Smooth muscle cell (in vitro differentiated cells): ENCODE measurements around the gene GPR65. TPM values are rescaled to one million over a fixed set of nuclear protein-coding genes. Genes with fewer than 3 reads are reported as not detected.

ENCODE experiments used
- DNase-seq: peaks from one replicate; lab custom pipeline; 2025; ENCODE audit not compliant: unreplicated experiment; lab: John Stamatoyannopoulos, UW
- H2AFZ ChIP-seq: fragments of 200-600 bp; sonication (generic); 2 replicates; pipeline ENCODE4 v1.6.0; 2016; ENCODE audit warnings: antibody characterized with exemption, low read depth, mild to moderate bottlenecking
- H3F3A ChIP-seq: fragments of 200-600 bp; sonication (generic); 2 replicates; pipeline ENCODE4 v1.6.0; 2017; ENCODE audit warnings: antibody characterized with exemption, low read depth
- H3K27ac ChIP-seq: fragments of 200-600 bp; sonication (generic); 2 replicates; pipeline ENCODE4 v1.5.1; 2016; ENCODE audit warnings: low read depth, mild to moderate bottlenecking
- H3K27me3 ChIP-seq: fragments of 200-600 bp; sonication (generic); 2 replicates; pipeline ENCODE4 v1.6.1; 2016; ENCODE audit warnings: low read depth, mild to moderate bottlenecking
- H3K36me3 ChIP-seq: fragments of 200-600 bp; sonication (generic); 2 replicates; pipeline ENCODE4 v1.5.1; 2016; ENCODE audit warnings: low read depth
- H3K4me1 ChIP-seq: fragments of 200-600 bp; sonication (generic); 2 replicates; pipeline ENCODE4 v1.5.1; 2016; ENCODE audit warnings: low read depth
- H3K4me2 ChIP-seq: fragments of 200-600 bp; sonication (generic); 2 replicates; pipeline ENCODE4 v1.6.0; 2016; ENCODE audit warnings: mild to moderate bottlenecking
- H3K4me3 ChIP-seq: fragments of 200-600 bp; sonication (generic); 2 replicates; pipeline ENCODE4 v1.5.1; 2016; ENCODE audit warnings: mild to moderate bottlenecking
- H3K79me2 ChIP-seq: fragments of 200-600 bp; sonication (generic); 2 replicates; pipeline ENCODE4 v1.6.0; 2016; ENCODE audit warnings: low read depth, mild to moderate bottlenecking
- H3K9ac ChIP-seq: fragments of 200-600 bp; sonication (generic); 2 replicates; pipeline ENCODE4 v1.6.0; 2016; ENCODE audit warnings: low read depth
- H3K9me3 ChIP-seq: fragments of 200-600 bp; sonication (generic); replicated peaks from 2 replicates; pipeline ENCODE4 v1.5.1; 2016; ENCODE audit warnings: low read depth
- H4K20me1 ChIP-seq: fragments of 200-600 bp; sonication (generic); 2 replicates; pipeline ENCODE4 v1.6.0; 2016; ENCODE audit warnings: low read depth
- WGBS: methylation state at CpG from one replicate; pipeline ENCODE4 v1.1.7; 2016; ENCODE audit warnings: low lambda C conversion rate; 5-methylcytosine and 5-hydroxymethylcytosine counted together
- polyA plus RNA-seq: library from polyadenylated mRNA; unstranded; fragments of >200 nt; fragmentation: Nextera tagmentation; extraction: Ambion mirVana; gene quantifications from 2 replicates; pipeline ENCODE4 v1.2.1, GENCODE V29; 2016
- total RNA-seq: library from RNA; depleted of rRNA; stranded (reverse); fragments of >200 nt; gene quantifications from 2 replicates; pipeline ENCODE4 v1.2.3, GENCODE V29; 2014
- TF ChIP-seq, protein P1 (sequence below): fragments of 200-600 bp; sonication (generic); IDR thresholded peaks from 2 replicates; pipeline ENCODE4 v1.5.1; 2017; ENCODE audit warnings: borderline replicate concordance, mild to moderate bottlenecking, antibody characterized with exemption; ENCODE audit not compliant: insufficient read depth, poor library complexity, severe bottlenecking

Gene GPR65
- total and polyA plus RNA-seq, 2 experiments from 2014 or later: 0.09 TPM; not detected in 1

DNA sequence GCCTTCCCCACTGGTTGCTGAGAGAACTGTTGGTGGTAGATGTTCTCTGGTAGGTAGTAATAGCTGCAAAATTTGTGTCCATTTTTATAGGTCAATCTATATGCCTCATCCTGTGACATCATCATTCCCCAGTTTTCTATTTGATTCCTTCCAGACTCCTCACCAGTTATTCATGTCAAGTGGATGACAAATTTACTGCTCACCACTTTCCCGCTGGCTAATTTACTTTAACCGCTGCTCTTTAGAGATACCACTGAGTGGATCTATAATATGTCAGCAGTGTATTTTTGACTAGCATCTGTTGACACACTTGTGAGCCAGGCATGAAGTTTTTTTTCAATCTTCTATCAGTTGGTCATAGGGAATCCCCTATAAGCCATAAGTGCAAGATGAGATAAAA, 24.6 kb downstream of the GPR65 start:
- DNase-seq: no peak
- H3K36me3 ChIP-seq: no peaks in the 10 kb centered on the region
- H3K9ac ChIP-seq: no peak overlapping the region
- no peaks in the 10 kb centered on the region for H4K20me1 ChIP-seq
- no peak overlapping the region for H3K4me2 ChIP-seq
- 57% methylated on average over 2 of the region's 2 CpGs for WGBS
- H3K4me1 ChIP-seq: peaks cover 2% of the 10 kb centered on the region
- no peaks in the 10 kb centered on the region for H3K79me2 ChIP-seq
- no peaks in the 10 kb centered on the region for H3K27me3 ChIP-seq
- no peak overlapping the region for H3K27ac ChIP-seq
- no peaks in the 10 kb centered on the region for H3K9me3 ChIP-seq
- no peaks in the 10 kb centered on the region for H3F3A ChIP-seq
- no peak overlapping the region for H3K4me3 ChIP-seq
- H2AFZ ChIP-seq: no peak overlapping the region
- TF ChIP-seq, protein P1, sequence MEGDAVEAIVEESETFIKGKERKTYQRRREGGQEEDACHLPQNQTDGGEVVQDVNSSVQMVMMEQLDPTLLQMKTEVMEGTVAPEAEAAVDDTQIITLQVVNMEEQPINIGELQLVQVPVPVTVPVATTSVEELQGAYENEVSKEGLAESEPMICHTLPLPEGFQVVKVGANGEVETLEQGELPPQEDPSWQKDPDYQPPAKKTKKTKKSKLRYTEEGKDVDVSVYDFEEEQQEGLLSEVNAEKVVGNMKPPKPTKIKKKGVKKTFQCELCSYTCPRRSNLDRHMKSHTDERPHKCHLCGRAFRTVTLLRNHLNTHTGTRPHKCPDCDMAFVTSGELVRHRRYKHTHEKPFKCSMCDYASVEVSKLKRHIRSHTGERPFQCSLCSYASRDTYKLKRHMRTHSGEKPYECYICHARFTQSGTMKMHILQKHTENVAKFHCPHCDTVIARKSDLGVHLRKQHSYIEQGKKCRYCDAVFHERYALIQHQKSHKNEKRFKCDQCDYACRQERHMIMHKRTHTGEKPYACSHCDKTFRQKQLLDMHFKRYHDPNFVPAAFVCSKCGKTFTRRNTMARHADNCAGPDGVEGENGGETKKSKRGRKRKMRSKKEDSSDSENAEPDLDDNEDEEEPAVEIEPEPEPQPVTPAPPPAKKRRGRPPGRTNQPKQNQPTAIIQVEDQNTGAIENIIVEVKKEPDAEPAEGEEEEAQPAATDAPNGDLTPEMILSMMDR: no peak

DNA sequence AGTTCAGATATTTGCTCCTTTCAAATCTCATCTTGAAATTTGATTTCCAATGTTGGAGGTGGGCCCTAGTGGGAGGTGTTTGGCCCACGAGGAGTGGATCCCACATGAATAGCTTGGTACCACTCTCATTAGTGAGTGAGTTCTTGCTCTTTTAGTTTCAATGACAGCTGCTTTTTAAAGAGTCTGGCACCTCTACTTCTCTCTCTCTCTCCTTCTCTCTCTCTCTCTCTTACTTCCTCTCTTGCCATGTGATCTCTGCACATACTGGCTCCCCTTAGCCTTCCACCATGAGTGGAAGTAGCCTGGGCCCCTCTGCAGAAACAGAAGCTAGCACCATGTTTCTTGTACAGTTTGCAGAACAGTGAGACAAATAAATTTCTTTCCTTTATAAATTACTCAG, 25.1 kb downstream of the GPR65 start:
- no peaks in the 10 kb centered on the region for H3K27me3 ChIP-seq
- H3K9ac ChIP-seq: no peak overlapping the region
- H3K27ac ChIP-seq: no peak overlapping the region
- no peak overlapping the region for H2AFZ ChIP-seq
- H3K79me2 ChIP-seq: no peaks in the 10 kb centered on the region
- WGBS: 90% methylated on average over 1 of the region's 1 CpG
- no peaks in the 10 kb centered on the region for H3K9me3 ChIP-seq
- DNase-seq: no peak
- no peak overlapping the region for H3K4me3 ChIP-seq
- H3F3A ChIP-seq: no peaks in the 10 kb centered on the region
- H3K4me1 ChIP-seq: no peaks in the 10 kb centered on the region
- H4K20me1 ChIP-seq: no peaks in the 10 kb centered on the region
- TF ChIP-seq, protein P1: no peak
- no peaks in the 10 kb centered on the region for H3K36me3 ChIP-seq
- no peak overlapping the region for H3K4me2 ChIP-seq

DNA sequence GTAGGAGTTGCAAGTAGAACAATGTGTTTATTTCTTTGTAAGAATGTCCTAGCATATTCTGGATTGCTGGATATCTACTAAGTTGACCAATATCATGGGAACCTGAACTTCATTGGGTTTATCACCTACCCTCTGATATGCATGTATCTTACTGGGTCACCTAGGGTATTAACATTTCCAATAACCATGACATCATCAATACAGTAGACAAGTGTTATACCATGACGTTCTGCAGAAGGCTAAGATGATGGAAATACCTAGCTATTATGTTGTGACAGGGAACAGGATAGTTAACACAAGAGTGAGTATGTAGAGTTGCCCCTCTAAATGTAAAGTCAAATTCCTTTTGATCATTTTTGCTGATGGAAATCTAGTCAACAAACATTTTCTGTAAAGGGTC, 26.0 kb downstream of the GPR65 start:
- WGBS: 82% methylated on average over 1 of the region's 1 CpG
- no peaks in the 10 kb centered on the region for H3K9me3 ChIP-seq
- DNase-seq: no peak

DNA sequence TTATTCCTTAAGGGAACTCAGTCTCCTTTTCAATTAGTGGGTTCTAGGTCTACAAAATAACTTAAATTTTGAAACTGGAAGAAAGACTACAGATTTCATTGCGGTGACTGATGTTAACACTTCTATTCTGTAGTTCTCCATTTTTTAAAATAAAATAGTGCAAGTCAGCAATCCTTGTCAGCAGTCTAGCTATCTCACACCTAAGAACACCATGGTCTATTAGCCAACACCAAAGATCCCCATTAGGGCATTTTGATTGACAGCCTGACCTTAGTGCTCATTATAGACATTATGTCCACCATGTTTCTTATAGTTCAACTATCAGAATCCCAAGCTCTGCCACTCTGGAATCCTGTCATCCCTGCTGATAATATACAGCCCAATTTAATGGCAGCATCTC, 27.4 kb downstream of the GPR65 start:
- H3K4me2 ChIP-seq: no peak overlapping the region
- no peaks in the 10 kb centered on the region for H4K20me1 ChIP-seq
- no peaks in the 10 kb centered on the region for H3K36me3 ChIP-seq
- no peaks in the 10 kb centered on the region for H3K4me1 ChIP-seq
- H2AFZ ChIP-seq: no peak overlapping the region
- H3K9ac ChIP-seq: no peak overlapping the region
- DNase-seq: no peak
- TF ChIP-seq, protein P1: no peak
- H3K27ac ChIP-seq: no peak overlapping the region
- H3K4me3 ChIP-seq: no peak overlapping the region
- H3K27me3 ChIP-seq: no peaks in the 10 kb centered on the region
- no peaks in the 10 kb centered on the region for H3K79me2 ChIP-seq
- 100% methylated on average over 1 of the region's 1 CpG for whole genome bisulfite sequencing
- H3F3A ChIP-seq: no peaks in the 10 kb centered on the region
- no peaks in the 10 kb centered on the region for H3K9me3 ChIP-seq

More for the DNA sequence above, 26.0 kb downstream of the GPR65 start:
- H3K4me2 ChIP-seq: no peak overlapping the region
- H3K9ac ChIP-seq: no peak overlapping the region
- H2AFZ ChIP-seq: no peak overlapping the region
- H3K79me2 ChIP-seq: no peaks in the 10 kb centered on the region
- no peaks in the 10 kb centered on the region for H4K20me1 ChIP-seq
- no peaks in the 10 kb centered on the region for H3K4me1 ChIP-seq
- no peak overlapping the region for H3K27ac ChIP-seq
- no peaks in the 10 kb centered on the region for H3K27me3 ChIP-seq
- no peak overlapping the region for H3K4me3 ChIP-seq
- no peaks in the 10 kb centered on the region for H3K36me3 ChIP-seq
- no peaks in the 10 kb centered on the region for H3F3A ChIP-seq
- TF ChIP-seq, protein P1: no peak
